ENCODE data around the gene GATAD2B.

DNA sequence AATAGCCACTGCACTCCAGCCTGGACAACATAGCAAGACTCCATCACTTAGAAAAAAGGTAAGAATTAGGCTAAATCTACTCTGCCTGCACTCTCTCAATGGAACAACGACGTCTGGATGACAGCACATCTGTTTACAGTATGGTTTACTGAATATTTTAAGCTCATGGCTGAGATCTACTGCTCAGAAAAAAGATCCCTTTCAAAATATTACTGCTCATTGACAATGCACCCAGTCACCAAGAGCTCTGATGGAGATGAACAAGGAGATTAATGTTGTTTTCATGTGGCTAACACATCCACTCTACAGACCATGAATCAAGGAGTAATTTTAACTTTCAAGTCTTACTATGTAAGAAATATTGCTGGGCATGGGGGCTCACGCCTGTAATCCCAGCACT is 89.6 kb downstream of the GATAD2B start:
- TF ChIP-seq, protein P1, sequence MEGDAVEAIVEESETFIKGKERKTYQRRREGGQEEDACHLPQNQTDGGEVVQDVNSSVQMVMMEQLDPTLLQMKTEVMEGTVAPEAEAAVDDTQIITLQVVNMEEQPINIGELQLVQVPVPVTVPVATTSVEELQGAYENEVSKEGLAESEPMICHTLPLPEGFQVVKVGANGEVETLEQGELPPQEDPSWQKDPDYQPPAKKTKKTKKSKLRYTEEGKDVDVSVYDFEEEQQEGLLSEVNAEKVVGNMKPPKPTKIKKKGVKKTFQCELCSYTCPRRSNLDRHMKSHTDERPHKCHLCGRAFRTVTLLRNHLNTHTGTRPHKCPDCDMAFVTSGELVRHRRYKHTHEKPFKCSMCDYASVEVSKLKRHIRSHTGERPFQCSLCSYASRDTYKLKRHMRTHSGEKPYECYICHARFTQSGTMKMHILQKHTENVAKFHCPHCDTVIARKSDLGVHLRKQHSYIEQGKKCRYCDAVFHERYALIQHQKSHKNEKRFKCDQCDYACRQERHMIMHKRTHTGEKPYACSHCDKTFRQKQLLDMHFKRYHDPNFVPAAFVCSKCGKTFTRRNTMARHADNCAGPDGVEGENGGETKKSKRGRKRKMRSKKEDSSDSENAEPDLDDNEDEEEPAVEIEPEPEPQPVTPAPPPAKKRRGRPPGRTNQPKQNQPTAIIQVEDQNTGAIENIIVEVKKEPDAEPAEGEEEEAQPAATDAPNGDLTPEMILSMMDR (IDR thresholded peaks at IDR 0.05; ENCODE audit: extremely low read depth in 1 of 2, insufficient read depth in 1 of 2, low read depth in 1 of 2, low read length in 2 of 2): no peak
- no peak for TF ChIP-seq POLR2A (IDR thresholded peaks at IDR 0.05; ENCODE audit: low read depth, low read length)
- no peak for TF ChIP-seq JUN (IDR thresholded peaks at IDR 0.05; ENCODE audit: borderline replicate concordance, insufficient read depth, insufficient read length, low read depth)
- TF ChIP-seq POLR2AphosphoS5 (IDR thresholded peaks at IDR 0.05; ENCODE audit: insufficient read depth, low read depth, low read length): no peak
- TF ChIP-seq, protein P2, sequence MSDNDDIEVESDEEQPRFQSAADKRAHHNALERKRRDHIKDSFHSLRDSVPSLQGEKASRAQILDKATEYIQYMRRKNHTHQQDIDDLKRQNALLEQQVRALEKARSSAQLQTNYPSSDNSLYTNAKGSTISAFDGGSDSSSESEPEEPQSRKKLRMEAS (IDR thresholded peaks at IDR 0.05; ENCODE audit: insufficient read depth, insufficient read length): no peak
- TF ChIP-seq EZH2 (IDR thresholded peaks at IDR 0.05; ENCODE audit: borderline replicate concordance, low read depth, low read length, severe bottlenecking): no peak

All from endothelial cell of umbilical vein (primary cell).